SH-SY5Y (cell line): ENCODE data around the gene PTCH1.

Source experiments
- GATA2 ChIP-seq: IDR thresholded peaks from 2 replicates; pipeline ENCODE4 v1.6.1; 2011; ENCODE audit warnings: mild to moderate bottlenecking, low read depth, low read length
- GATA3 ChIP-seq: IDR thresholded peaks from 2 replicates; pipeline ENCODE4 v1.6.1; 2011; ENCODE audit warnings: low read depth, mild to moderate bottlenecking, low read length, moderate library complexity

DNA sequence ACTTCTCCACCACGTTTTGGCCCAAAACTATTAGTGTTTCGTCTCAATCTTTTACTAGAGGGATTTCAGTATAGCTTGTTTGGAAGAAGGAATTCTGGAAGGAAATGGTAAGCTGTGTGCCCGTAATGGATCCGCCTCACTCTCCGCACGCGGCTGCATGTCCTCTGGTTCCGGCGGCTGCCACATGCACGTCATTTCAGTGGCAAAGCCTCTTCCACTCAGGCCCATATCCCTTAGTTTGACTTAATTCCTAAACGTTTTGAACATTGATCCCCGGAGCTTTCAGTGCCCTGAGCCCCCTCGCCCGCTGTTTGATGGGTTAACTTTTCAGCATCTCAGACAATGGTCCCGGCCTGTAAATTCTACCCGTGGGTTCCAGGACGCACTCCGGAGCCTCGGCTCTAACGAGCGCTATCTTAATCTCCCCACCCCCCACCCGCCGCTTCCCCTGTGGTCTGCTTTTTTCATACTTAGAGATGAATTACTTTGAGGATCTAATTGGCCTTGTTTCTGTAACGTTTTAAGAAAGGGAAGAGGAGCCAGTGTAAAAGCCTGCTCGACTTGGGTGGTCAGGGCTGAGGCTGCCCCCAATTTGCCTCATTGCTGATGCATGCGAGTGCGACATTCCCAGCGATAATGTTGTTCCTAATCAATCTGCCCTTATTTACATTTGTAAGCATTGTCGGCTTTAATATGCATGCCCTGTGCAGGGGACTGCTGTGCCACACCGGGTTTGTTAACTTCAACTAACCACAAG lies 4.6 kb downstream of the PTCH1 start:
- TF ChIP-seq GATA2 (no peak), GATA3 (no peak)
